Measurements from ENCODE around the gene MYMK.
A peak's percentile ranks its signal among the peaks of the same experiment; 100 is the strongest.

The MYMK gene

GRCh38 chr9:133470427-133470924 lies 54.3 kb downstream of the MYMK start:
- no peaks in the 10 kb centered on the region for H3K4me1 ChIP-seq (ENCODE audit: control insufficient read depth, low read depth, low read length)
- no peak overlapping the region for H4K5ac ChIP-seq (ENCODE audit: low read length)
- no peak overlapping the region for H3K56ac ChIP-seq (ENCODE audit: low read length)
- no peak overlapping the region for H2BK120ac ChIP-seq (ENCODE audit: low read depth, low read length)
- no peak overlapping the region for H3K4ac ChIP-seq (ENCODE audit: low read depth, low read length)
- no peak overlapping the region for H3K18ac ChIP-seq (ENCODE audit: low read length)
- H3K79me2 ChIP-seq (ENCODE audit: control insufficient read depth, insufficient read depth, low read length), result no peaks in the 10 kb centered on the region
- no peak overlapping the region for H4K8ac ChIP-seq (ENCODE audit: low read depth, low read length)
- H2BK5ac ChIP-seq (ENCODE audit: low read length), result no peak overlapping the region
- no peaks in the 10 kb centered on the region for H3K36me3 ChIP-seq (ENCODE audit: control insufficient read depth, insufficient read depth, low read length)
- no peak overlapping the region for H2BK15ac ChIP-seq (replicated peaks; ENCODE audit: low read depth)
- no peak overlapping the region for H3K9ac ChIP-seq (ENCODE audit: low read length)
- no peak overlapping the region for H3K4me2 ChIP-seq (ENCODE audit: low read length)
- no peaks in the 10 kb centered on the region for H3K79me1 ChIP-seq (ENCODE audit: low read length)
- no peaks in the 10 kb centered on the region for H3K27me3 ChIP-seq (ENCODE audit: insufficient read depth, low read length, poor library complexity)
- no peak overlapping the region for H3K27ac ChIP-seq (ENCODE audit: low read depth, low read length)
- no CpG with 5 or more reads among the region's 16 CpGs for WGBS (ENCODE audit: extremely low coverage, insufficient coverage, low lambda C conversion rate)
- no peak for DNase-seq
- no peak overlapping the region for H2AK5ac ChIP-seq (ENCODE audit: low read length)
- no peak overlapping the region for H3K23ac ChIP-seq (ENCODE audit: low read length)
- H3K4me3 ChIP-seq (ENCODE audit: low read length), result no peak overlapping the region

- Histone ChIP-seq H3K27ac (ENCODE audit: low read depth, low read length) (no peak overlapping the region), H4K8ac (ENCODE audit: low read depth, low read length) (no peak overlapping the region), H2BK15ac (replicated peaks; ENCODE audit: low read depth) (no peak overlapping the region), H3K79me2 (ENCODE audit: control insufficient read depth, insufficient read depth, low read length) (no peaks in the 10 kb centered on the region), H2BK120ac (ENCODE audit: low read depth, low read length) (no peak overlapping the region), H3K36me3 (ENCODE audit: control insufficient read depth, insufficient read depth, low read length) (no peaks in the 10 kb centered on the region), H3K56ac (ENCODE audit: low read length) (no peak overlapping the region), H2BK5ac (ENCODE audit: low read length) (no peak overlapping the region), H4K5ac (ENCODE audit: low read length) (no peak overlapping the region), H3K79me1 (ENCODE audit: low read length) (no peaks in the 10 kb centered on the region), H3K23ac (ENCODE audit: low read length) (no peak overlapping the region), H3K4ac (ENCODE audit: low read depth, low read length) (no peak overlapping the region), H3K4me1 (ENCODE audit: control insufficient read depth, low read depth, low read length) (no peaks in the 10 kb centered on the region), H3K27me3 (ENCODE audit: insufficient read depth, low read length, poor library complexity) (no peaks in the 10 kb centered on the region), H2AK5ac (ENCODE audit: low read length) (no peak overlapping the region), H3K18ac (ENCODE audit: low read length) (no peak overlapping the region), H3K4me3 (ENCODE audit: low read length) (no peak overlapping the region), H3K4me2 (ENCODE audit: low read length) (no peak overlapping the region), H3K9ac (ENCODE audit: low read length) (no peak overlapping the region)
- no peak for DNase-seq
- WGBS (ENCODE audit: extremely low coverage, insufficient coverage, low lambda C conversion rate), result no CpG with 5 or more reads among the region's 6 CpGs
Measured at GRCh38 chr9:133468777-133469421, 55.9 kb downstream of the MYMK start.

GRCh38 chr9:133468374-133468773 lies 56.4 kb downstream of the MYMK start:
- Histone ChIP-seq H3K9ac (ENCODE audit: low read length) (no peak overlapping the region), H3K27me3 (ENCODE audit: insufficient read depth, low read length, poor library complexity) (no peaks in the 10 kb centered on the region), H3K79me1 (ENCODE audit: low read length) (no peaks in the 10 kb centered on the region), H2BK120ac (ENCODE audit: low read depth, low read length) (no peak overlapping the region), H2BK15ac (replicated peaks; ENCODE audit: low read depth) (no peak overlapping the region), H3K27ac (ENCODE audit: low read depth, low read length) (no peak overlapping the region), H2BK5ac (ENCODE audit: low read length) (no peak overlapping the region), H3K4me1 (ENCODE audit: control insufficient read depth, low read depth, low read length) (no peaks in the 10 kb centered on the region), H3K4me2 (ENCODE audit: low read length) (no peak overlapping the region), H3K4me3 (ENCODE audit: low read length) (no peak overlapping the region), H3K23ac (ENCODE audit: low read length) (no peak overlapping the region), H3K18ac (ENCODE audit: low read length) (no peak overlapping the region), H3K36me3 (ENCODE audit: control insufficient read depth, insufficient read depth, low read length) (no peaks in the 10 kb centered on the region), H3K4ac (ENCODE audit: low read depth, low read length) (no peak overlapping the region), H4K5ac (ENCODE audit: low read length) (no peak overlapping the region), H2AK5ac (ENCODE audit: low read length) (no peak overlapping the region), H3K79me2 (ENCODE audit: control insufficient read depth, insufficient read depth, low read length) (no peaks in the 10 kb centered on the region), H4K8ac (ENCODE audit: low read depth, low read length) (no peak overlapping the region), H3K56ac (ENCODE audit: low read length) (no peak overlapping the region)
- WGBS (ENCODE audit: extremely low coverage, insufficient coverage, low lambda C conversion rate), result no CpG with 5 or more reads among the region's 11 CpGs
- no peak for DNase-seq

- Histone ChIP-seq H2BK5ac (ENCODE audit: low read length) (no peak overlapping the region), H3K9ac (ENCODE audit: low read length) (no peak overlapping the region), H3K79me1 (ENCODE audit: low read length) (no peaks in the 10 kb centered on the region), H4K5ac (ENCODE audit: low read length) (no peak overlapping the region), H3K56ac (ENCODE audit: low read length) (no peak overlapping the region), H3K79me2 (ENCODE audit: control insufficient read depth, insufficient read depth, low read length) (no peaks in the 10 kb centered on the region), H3K4me3 (ENCODE audit: low read length) (no peak overlapping the region), H3K36me3 (ENCODE audit: control insufficient read depth, insufficient read depth, low read length) (no peaks in the 10 kb centered on the region), H3K4ac (ENCODE audit: low read depth, low read length) (no peak overlapping the region), H3K23ac (ENCODE audit: low read length) (no peak overlapping the region), H3K27ac (ENCODE audit: low read depth, low read length) (no peak overlapping the region), H2BK120ac (ENCODE audit: low read depth, low read length) (no peak overlapping the region), H3K4me2 (ENCODE audit: low read length) (no peak overlapping the region), H3K27me3 (ENCODE audit: insufficient read depth, low read length, poor library complexity) (no peaks in the 10 kb centered on the region), H2AK5ac (ENCODE audit: low read length) (no peak overlapping the region), H2BK15ac (replicated peaks; ENCODE audit: low read depth) (no peak overlapping the region), H4K8ac (ENCODE audit: low read depth, low read length) (no peak overlapping the region), H3K18ac (ENCODE audit: low read length) (no peak overlapping the region), H3K4me1 (ENCODE audit: control insufficient read depth, low read depth, low read length) (no peaks in the 10 kb centered on the region)
- peak; percentile 34 for DNase-seq
- no CpG with 5 or more reads among the region's 10 CpGs for WGBS (ENCODE audit: extremely low coverage, insufficient coverage, low lambda C conversion rate)
Measured at GRCh38 chr9:133467101-133467500, 57.7 kb downstream of the MYMK start.

- Histone ChIP-seq H3K23ac (ENCODE audit: low read length) (no peak overlapping the region), H3K36me3 (ENCODE audit: control insufficient read depth, insufficient read depth, low read length) (no peaks in the 10 kb centered on the region), H4K5ac (ENCODE audit: low read length) (no peak overlapping the region), H3K4me3 (ENCODE audit: low read length) (no peak overlapping the region), H3K79me1 (ENCODE audit: low read length) (peaks cover 3% of the 10 kb centered on the region), H2AK5ac (ENCODE audit: low read length) (no peak overlapping the region), H3K9ac (ENCODE audit: low read length) (no peak overlapping the region), H2BK5ac (ENCODE audit: low read length) (no peak overlapping the region), H4K8ac (ENCODE audit: low read depth, low read length) (no peak overlapping the region), H2BK15ac (replicated peaks; ENCODE audit: low read depth) (no peak overlapping the region), H3K4me1 (ENCODE audit: control insufficient read depth, low read depth, low read length) (peaks cover 1% of the 10 kb centered on the region), H3K56ac (ENCODE audit: low read length) (no peak overlapping the region), H3K27ac (ENCODE audit: low read depth, low read length) (no peak overlapping the region), H2BK120ac (ENCODE audit: low read depth, low read length) (no peak overlapping the region), H3K18ac (ENCODE audit: low read length) (no peak overlapping the region), H3K4me2 (ENCODE audit: low read length) (no peak overlapping the region), H3K27me3 (ENCODE audit: insufficient read depth, low read length, poor library complexity) (no peaks in the 10 kb centered on the region), H3K4ac (ENCODE audit: low read depth, low read length) (no peak overlapping the region), H3K79me2 (ENCODE audit: control insufficient read depth, insufficient read depth, low read length) (no peaks in the 10 kb centered on the region)
- DNase-seq, result no peak
- no CpG with 5 or more reads among the region's 6 CpGs for WGBS (ENCODE audit: extremely low coverage, insufficient coverage, low lambda C conversion rate)
Measured at GRCh38 chr9:133465984-133466383, 58.8 kb downstream of the MYMK start.

GRCh38 chr9:133464638-133465037 lies 60.1 kb downstream of the MYMK start:
- Histone ChIP-seq H4K5ac (ENCODE audit: low read length) (no peak overlapping the region), H3K36me3 (ENCODE audit: control insufficient read depth, insufficient read depth, low read length) (no peaks in the 10 kb centered on the region), H3K79me2 (ENCODE audit: control insufficient read depth, insufficient read depth, low read length) (no peaks in the 10 kb centered on the region), H3K4ac (ENCODE audit: low read depth, low read length) (no peak overlapping the region), H3K27me3 (ENCODE audit: insufficient read depth, low read length, poor library complexity) (no peaks in the 10 kb centered on the region), H4K8ac (ENCODE audit: low read depth, low read length) (no peak overlapping the region), H3K27ac (ENCODE audit: low read depth, low read length) (no peak overlapping the region), H3K79me1 (ENCODE audit: low read length) (peaks cover 3% of the 10 kb centered on the region), H2BK15ac (replicated peaks; ENCODE audit: low read depth) (no peak overlapping the region), H3K23ac (ENCODE audit: low read length) (no peak overlapping the region), H3K56ac (ENCODE audit: low read length) (no peak overlapping the region), H3K4me3 (ENCODE audit: low read length) (no peak overlapping the region), H3K4me1 (ENCODE audit: control insufficient read depth, low read depth, low read length) (peaks cover 4% of the 10 kb centered on the region), H3K18ac (ENCODE audit: low read length) (no peak overlapping the region), H2BK120ac (ENCODE audit: low read depth, low read length) (no peak overlapping the region), H2BK5ac (ENCODE audit: low read length) (no peak overlapping the region), H3K9ac (ENCODE audit: low read length) (no peak overlapping the region), H3K4me2 (ENCODE audit: low read length) (no peak overlapping the region), H2AK5ac (ENCODE audit: low read length) (no peak overlapping the region)
- DNase-seq, result no peak
- no CpG with 5 or more reads among the region's 10 CpGs for WGBS (ENCODE audit: extremely low coverage, insufficient coverage, low lambda C conversion rate)

Data from mesendoderm (in vitro differentiated cells).